ENCODE results near the gene SPRY1. TPM values are rescaled to one million over a fixed set of nuclear protein-coding genes. Genes with fewer than 3 reads are reported as not detected.
A peak's percentile ranks its signal among the peaks of the same experiment; 100 is the strongest.

Gene SPRY1
- total RNA-seq, 1 experiment from 2014 or later = 76.3 TPM

- no peak overlapping the region for H3K23ac ChIP-seq (ENCODE audit: insufficient read length, low read depth, low read length)
- no peak overlapping the region for H2BK20ac ChIP-seq (ENCODE audit: low read depth, low read length, poor library complexity, severe bottlenecking)
- H3K4me1 ChIP-seq (ENCODE audit: insufficient read depth, low read length) = peaks cover 5% of the 10 kb centered on the region
- no peak for DNase-seq
- H2BK120ac ChIP-seq (ENCODE audit: low read depth, low read length, poor library complexity, severe bottlenecking) = no peak overlapping the region
- H3K79me1 ChIP-seq (ENCODE audit: insufficient read depth, low read depth, low read length, poor library complexity, severe bottlenecking) = no peaks in the 10 kb centered on the region
- H4K8ac ChIP-seq (replicated peaks; ENCODE audit: insufficient read length, low read depth, low read length) = no peak overlapping the region
- no peaks in the 10 kb centered on the region for H3K79me2 ChIP-seq (ENCODE audit: insufficient read depth, low read length)
- H3K36me3 Mint-ChIP-seq (ENCODE audit: insufficient read depth in 1 of 3, low read depth in 3 of 3) = no peaks in the 10 kb centered on the region
- peak overlapping the region; percentile 61 for H3K4me2 ChIP-seq (ENCODE audit: insufficient read depth, insufficient read length, low read length)
- no peak overlapping the region for H2BK15ac ChIP-seq (ENCODE audit: low read depth, low read length)
- peak overlapping the region; percentile 49 to 71 for H3K4me3 Mint-ChIP-seq
- H3K27me3 Mint-ChIP-seq (ENCODE audit: low read depth) = no peaks in the 10 kb centered on the region
- no peak overlapping the region for H3K4ac ChIP-seq (ENCODE audit: low read depth, low read length)
- WGBS (ENCODE audit: extremely low coverage, insufficient read length, low lambda C conversion rate) = no CpG with 5 or more reads among the region's 5 CpGs
- H3K14ac ChIP-seq (ENCODE audit: insufficient read depth, low read length) = no peak overlapping the region
- H4K91ac ChIP-seq (ENCODE audit: insufficient read length, low read depth, low read length) = no peak overlapping the region
- peaks cover 5% of the 10 kb centered on the region for H3K23me2 ChIP-seq (ENCODE audit: insufficient read length, low read depth, low read length, poor library complexity, severe bottlenecking)
- no peak overlapping the region for H3K9ac ChIP-seq (ENCODE audit: extremely low read depth, insufficient read length, low read length)
- peak overlapping the region; percentile 44 for H3K27ac ChIP-seq (ENCODE audit: insufficient read length, low read depth, low read length)
- H3K4me1 Mint-ChIP-seq = peaks cover 27 to 31% of the 10 kb centered on the region in 2 experiments
- no peaks in the 10 kb centered on the region for H3K9me3 Mint-ChIP-seq
- no peak for TF ChIP-seq CTCF (conservative IDR thresholded peaks at IDR 0.05)
- H3T11ph ChIP-seq (ENCODE audit: low read length) = no peak overlapping the region
- no peak overlapping the region for H3K56ac ChIP-seq (ENCODE audit: insufficient read length, low read depth, low read length)
- no peak overlapping the region for H4K5ac ChIP-seq (ENCODE audit: insufficient read length, low read depth, low read length)
- H3K27ac Mint-ChIP-seq = peak overlapping the region; percentile 82 to 96 (median 96)
- no peaks in the 10 kb centered on the region for H3K27me3 ChIP-seq (ENCODE audit: insufficient read depth, low read length)
- H2BK12ac ChIP-seq (ENCODE audit: insufficient read length, low read depth, low read length) = no peak overlapping the region
- H2AFZ ChIP-seq (ENCODE audit: low read length) = no peak overlapping the region
- no peak overlapping the region for H2BK5ac ChIP-seq (ENCODE audit: insufficient read length, low read length)
- no peak overlapping the region for H2AK5ac ChIP-seq (ENCODE audit: insufficient read length, low read length)
- no peaks in the 10 kb centered on the region for H3K9me3 ChIP-seq (ENCODE audit: control insufficient read depth, low read depth, low read length)
- H3K18ac ChIP-seq (ENCODE audit: insufficient read length, low read depth, low read length) = no peak overlapping the region
- no peaks in the 10 kb centered on the region for H4K20me1 ChIP-seq (ENCODE audit: control insufficient read depth, insufficient read depth, insufficient read length)
Observed at GRCh38 chr4:123443401-123444289, 47.0 kb downstream of the SPRY1 start.

All from H9 (cell line).